AG08395 (cell line): ENCODE results near the gene IRF5.
"Not testable (repeated sequence)": the region's sequence is repeated elsewhere in the genome, so short reads cannot be mapped to it uniquely, and the experiment has no call there.

Experiments
- DNase-seq: peaks from one replicate; pipeline ENCODE4 v3.0.0; 2012; ENCODE audit warnings: mixed read lengths, low spot score

IRF5 gene

DNA sequence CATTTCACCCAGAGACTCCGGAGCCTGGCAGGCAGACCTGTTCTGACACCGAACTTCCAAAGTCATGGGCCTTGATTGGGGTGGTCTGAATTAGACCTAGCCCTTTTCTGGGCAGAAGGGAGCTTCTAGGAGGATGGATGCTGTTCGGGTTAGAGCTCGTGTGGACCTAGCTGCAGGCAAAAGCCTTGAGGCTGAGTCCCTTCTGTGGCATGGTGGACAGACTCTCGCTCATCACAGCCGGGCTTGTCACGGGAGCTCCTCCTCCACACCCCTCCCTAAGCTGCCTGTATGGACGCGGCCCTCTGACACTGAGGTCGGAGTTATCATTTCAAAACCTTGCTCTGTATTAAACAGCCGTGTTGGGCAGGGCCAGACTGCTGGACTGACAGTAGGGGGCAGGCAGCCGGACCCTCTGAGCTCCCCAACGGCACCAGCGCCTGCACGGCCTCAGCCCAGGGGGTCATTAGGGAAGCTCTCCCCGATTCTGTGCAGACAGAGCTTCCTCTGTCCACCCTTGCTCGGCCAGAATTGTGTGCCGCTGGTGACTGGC lies 2.2 kb downstream of the IRF5 start:
- DNase-seq: no peak

DNA sequence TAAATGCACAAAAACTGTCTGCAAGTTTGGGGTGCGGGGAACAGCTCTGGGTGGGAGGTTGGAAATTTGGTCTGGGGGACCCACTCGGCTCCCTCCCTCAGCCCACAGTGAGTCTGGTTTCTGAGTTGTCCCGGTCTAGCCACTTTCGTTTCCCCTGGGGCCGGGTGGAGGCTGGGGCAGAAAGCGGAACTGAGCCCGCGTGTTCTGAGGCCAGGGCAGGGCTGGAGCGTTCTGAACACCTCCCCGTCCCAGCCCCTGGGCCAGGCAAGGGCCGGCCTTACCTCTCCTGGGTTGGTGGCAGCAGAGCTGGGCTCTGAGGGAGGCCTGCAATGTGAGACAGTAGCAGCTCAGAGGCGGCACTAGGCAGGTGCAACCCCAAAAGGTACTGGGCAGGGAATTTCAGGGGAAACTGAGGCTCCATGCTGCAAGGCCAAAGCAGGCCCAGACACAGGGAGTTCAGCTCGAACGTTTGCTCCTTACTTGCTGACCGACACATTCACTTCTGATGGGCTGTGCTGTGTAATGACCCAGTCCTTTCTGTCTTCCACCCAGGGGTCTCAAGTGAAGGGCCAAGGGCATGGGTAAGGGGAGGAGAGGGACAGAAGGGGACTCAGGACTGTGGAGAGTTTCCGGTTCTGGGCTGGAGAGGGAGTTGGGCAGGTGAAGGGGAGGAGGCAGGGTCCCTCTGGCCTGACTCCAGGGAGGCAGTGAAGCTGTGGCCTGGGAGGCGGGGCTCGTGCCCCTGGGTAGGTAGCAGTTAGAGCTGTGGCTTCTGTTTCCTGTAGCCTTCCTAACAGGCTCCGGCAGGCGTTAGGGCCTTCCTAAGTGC lies 3.0 kb downstream of the IRF5 start:
- no peak for DNase-seq

DNA sequence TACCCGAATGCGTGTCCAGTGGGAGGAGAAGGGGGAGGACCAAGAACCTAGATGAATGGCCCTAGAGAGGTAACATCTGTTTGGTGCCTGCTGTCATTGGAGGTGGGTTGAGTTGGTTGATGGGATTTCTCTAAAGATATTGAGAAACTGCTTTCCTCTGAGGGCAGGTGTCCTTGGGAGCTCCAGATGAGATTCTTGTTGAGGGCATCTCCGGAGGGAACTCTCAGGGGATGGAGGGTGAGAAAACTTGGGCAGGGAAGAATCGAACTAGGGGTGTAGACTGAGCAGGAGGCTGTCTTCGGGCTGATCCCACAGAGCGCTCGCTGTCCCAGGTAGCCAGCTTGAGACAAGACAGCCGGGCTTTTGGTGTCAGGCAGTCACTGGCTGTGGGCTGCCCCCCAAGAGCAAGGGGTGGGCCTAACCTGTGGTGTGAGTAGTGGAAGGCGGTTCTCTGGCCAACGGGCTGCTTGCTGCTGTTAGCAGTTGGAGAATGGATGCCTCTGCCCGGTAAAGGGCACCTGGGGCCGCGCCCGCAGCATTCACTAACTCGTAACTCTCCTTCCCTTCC lies 3.7 kb downstream of the IRF5 start:
- no peak for DNase-seq

DNA sequence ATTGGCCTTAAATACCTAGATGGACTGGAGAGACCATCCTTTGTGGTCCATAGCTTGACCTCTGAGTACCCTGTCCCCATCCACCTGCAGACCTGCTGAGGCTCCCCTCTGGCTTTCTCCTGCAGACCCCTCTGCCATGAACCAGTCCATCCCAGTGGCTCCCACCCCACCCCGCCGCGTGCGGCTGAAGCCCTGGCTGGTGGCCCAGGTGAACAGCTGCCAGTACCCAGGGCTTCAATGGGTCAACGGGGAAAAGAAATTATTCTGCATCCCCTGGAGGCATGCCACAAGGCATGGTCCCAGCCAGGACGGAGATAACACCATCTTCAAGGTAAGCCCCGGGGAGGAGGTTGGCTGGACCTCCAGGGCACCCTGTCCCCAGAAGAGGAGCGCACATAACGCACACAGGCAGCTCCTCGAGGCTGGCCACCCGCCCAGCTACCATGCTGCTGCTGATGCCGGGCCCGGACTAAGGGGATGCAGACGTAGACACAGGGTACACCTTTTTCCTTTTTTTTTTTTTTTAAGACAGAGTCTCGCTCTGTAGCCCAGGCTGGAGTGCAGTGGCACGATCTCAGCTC lies 4.3 kb downstream of the IRF5 start:
- DNase-seq: no peak

DNA sequence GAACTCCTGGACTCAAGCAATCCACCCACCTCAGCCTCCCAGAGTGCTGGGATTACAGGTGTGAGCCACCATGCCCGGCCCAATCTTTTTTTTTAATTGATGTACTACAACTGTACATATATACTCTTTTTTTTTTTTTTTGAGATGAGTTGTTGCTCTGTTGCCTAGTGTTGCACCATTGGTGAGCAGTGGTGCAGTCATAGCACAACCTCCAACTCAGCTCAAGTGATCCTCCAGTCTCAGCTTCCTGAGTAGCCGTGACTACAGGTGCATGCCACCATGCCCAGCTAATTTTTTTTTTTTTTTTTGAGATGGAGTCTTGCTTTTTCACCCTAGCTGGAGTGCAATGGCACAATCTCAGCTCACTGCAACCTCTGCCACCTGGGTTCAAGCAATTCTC lies 5.5 kb downstream of the IRF5 start:
- DNase-seq: not testable (repeated sequence)

DNA sequence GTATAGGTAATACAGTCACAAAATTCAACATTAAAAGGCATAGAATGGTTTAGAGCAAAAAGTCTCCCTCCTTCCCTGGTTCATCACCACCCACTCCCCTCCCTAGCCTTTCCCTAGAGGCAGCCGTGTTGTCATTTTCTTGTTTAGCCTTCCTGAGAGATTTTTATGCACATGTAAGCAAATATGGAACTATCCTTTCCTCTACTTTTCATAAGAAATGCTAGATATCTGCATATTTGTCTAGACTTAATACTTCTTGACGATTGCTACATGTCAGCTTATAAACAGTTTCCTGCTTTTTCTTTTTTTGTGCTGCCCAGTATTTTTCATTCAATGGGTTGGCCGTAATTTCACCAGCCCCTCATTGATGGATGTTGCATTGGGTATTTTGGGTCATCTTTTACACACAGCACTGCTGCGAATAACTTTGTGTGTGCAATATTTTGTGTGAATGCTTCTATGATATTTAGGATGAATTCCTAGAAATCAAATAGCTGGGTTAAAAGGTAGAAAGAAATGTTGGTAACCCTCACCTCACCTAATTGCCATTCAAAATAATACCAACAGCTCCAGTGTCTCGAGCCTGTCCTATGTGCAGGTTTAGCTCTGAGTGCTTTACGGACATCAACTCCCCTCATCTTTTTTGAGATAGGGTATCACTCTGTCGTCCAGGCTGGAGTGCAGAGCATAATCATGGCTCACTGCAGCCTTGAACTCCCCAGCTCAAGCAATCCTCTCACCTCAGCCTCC lies 6.9 kb downstream of the IRF5 start:
- DNase-seq: no peak

DNA sequence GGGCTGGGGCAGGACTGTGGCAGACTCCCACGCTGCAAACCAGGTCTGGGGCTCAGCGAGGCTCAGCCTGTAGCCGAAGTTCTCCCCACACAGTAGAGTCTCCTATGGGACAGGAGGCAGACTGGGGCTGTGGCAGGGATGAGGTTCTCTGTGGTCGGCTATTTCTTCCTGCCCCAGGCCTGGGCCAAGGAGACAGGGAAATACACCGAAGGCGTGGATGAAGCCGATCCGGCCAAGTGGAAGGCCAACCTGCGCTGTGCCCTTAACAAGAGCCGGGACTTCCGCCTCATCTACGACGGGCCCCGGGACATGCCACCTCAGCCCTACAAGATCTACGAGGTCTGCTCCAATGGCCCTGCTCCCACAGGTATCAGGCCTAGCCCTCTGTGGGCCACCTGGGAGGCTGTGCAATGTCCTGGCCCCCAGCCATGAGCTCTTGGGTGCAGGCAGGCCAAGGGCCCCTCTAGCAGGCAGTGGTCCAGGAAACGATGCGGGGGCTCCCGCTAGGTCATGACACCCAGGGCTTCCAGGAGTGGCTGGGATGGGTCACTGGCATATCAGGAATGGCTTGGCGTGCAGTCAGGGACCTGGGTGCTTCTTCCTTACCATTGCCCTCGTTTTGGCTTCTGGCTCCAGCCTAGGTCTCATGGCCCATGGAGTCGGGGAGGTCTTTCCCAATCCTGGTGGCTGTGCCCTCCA lies 8.1 kb downstream of the IRF5 start:
- DNase-seq: no peak

DNA sequence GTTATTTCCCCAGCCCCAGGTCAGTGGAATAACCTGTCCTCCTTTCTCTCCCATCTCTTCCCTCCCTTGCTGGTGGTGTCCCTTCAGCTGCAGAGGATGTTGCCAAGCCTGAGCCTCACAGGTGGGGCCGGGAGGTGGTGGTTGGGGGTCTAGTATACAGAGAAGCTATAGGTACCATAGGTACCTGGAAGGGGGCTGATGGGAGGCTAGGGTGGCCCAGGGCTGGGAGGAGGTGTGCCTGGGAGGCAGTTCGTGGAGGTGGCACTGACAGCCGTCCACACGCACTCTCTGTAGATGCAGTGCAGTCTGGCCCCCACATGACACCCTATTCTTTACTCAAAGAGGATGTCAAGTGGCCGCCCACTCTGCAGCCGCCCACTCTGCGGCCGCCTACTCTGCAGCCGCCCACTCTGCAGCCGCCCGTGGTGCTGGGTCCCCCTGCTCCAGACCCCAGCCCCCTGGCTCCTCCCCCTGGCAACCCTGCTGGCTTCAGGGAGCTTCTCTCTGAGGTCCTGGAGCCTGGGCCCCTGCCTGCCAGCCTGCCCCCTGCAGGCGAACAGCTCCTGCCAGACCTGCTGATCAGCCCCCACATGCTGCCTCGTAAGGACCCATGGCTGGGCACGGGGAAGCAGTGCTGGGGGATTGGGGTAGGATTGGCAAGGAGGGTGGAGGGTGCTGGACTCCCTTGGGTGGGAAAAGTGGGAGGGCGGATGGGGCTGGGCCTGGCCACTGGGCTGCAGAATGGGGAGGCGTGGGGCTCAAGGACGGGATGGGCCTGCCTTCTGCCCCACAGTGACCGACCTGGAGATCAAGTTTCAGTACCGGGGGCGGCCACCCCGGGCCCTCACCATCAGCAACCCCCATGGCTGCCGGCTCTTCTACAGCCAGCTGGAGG lies 9.5 kb downstream of the IRF5 start:
- DNase-seq: no peak

DNA sequence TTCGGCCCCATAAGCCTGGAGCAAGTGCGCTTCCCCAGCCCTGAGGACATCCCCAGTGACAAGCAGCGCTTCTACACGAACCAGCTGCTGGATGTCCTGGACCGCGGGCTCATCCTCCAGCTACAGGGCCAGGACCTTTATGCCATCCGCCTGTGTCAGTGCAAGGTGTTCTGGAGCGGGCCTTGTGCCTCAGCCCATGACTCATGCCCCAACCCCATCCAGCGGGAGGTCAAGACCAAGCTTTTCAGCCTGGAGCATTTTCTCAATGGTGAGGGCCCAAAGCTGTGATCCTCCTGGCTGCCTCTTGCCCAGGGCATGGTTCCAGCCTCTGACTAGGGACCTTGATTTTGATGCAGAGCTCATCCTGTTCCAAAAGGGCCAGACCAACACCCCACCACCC lies 10.1 kb downstream of the IRF5 start:
- no peak for DNase-seq

DNA sequence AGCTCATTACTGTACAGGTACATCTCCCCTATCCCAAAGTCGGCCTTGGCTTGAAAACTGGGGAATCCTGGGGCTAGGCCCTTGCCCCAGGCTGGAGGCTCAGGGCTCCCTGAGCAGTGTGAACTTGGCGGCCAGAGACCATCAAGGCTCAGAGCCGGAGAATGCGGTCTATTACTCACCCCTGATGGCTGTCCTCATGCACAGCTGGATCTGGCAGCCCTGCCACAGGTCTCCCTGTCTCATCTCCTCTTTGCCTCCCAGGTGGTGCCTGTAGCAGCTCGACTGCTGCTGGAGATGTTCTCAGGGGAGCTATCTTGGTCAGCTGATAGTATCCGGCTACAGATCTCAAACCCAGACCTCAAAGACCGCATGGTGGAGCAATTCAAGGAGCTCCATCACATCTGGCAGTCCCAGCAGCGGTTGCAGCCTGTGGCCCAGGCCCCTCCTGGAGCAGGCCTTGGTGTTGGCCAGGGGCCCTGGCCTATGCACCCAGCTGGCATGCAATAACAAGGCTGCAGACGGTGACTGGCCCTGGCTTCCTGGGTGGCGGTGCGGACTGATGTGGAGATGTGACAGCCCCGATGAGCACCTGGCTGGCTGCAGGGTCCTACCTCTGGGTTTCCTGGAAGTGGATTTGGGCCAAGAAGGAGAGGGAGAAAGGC lies 10.7 kb downstream of the IRF5 start:
- no peak for DNase-seq

DNA sequence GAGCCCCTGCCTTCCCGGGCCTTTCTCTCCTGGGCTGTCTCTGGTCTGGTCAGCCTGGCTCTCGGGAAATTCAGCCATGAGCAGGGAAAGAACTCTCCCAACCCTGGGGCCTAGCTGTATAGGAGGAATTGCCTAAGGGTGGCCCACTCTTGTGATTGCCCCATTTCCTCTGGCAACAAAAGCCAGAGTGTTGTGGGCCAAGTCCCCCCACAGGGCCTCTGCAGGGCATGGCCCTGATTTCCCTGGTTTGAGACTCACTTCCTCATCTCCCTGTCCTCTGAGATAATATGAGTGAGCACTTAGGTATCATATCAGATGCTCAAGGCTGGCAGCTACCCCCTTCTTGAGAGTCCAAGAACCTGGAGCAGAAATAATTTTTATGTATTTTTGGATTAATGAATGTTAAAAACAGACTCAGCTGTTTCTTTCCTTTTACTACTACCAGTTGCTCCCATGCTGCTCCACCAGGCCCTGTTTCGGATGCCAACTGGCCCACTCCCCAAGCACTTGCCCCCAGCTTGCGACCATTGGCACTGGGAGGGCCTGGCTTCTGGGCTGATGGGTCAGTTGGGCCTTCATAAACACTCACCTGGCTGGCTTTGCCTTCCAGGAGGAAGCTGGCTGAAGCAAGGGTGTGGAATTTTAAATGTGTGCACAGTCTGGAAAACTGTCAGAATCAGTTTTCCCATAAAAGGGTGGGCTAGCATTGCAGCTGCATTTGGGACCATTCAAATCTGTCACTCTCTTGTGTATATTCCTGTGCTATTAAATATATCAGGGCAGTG lies 11.4 kb downstream of the IRF5 start:
- DNase-seq: no peak

DNA sequence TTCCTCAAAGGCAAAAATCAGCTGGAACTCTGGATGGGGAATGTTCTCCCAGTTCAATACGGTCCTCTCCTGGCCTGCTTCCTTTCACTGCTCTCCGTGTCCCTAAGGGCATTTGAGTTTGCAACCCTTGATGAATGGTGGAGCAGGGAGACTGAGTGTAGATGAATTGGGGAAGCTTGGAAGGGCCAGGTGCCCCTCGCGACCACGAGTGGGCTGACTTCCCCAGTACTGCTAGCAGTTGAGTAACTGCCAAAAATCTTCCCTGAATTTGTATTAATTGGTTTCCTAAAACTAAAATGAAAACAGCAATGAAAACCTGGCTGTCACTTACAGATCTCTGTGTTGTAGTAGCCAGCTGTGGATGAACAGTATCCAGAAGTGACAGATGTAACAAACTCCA lies 13.6 kb downstream of the IRF5 start:
- no peak for DNase-seq

DNA sequence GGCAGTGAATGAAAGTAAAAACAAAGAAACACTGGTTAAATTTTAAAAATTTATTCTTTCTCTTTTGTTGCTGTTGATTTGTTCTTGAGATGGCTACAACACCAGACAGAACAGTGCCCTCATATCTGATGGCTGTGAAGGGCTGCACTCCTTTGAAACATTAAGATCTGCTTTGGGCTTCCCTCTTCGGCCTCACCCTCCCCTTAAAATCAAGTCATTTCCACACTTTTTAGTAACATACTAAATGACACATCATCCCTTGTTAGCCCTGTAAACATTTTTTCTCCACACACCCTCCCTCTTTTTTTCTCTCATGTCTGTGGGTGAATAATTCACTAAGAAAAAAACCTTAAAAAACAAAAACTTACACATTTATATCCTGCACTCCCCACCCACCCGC lies 16.4 kb downstream of the IRF5 start:
- DNase-seq: no peak

DNA sequence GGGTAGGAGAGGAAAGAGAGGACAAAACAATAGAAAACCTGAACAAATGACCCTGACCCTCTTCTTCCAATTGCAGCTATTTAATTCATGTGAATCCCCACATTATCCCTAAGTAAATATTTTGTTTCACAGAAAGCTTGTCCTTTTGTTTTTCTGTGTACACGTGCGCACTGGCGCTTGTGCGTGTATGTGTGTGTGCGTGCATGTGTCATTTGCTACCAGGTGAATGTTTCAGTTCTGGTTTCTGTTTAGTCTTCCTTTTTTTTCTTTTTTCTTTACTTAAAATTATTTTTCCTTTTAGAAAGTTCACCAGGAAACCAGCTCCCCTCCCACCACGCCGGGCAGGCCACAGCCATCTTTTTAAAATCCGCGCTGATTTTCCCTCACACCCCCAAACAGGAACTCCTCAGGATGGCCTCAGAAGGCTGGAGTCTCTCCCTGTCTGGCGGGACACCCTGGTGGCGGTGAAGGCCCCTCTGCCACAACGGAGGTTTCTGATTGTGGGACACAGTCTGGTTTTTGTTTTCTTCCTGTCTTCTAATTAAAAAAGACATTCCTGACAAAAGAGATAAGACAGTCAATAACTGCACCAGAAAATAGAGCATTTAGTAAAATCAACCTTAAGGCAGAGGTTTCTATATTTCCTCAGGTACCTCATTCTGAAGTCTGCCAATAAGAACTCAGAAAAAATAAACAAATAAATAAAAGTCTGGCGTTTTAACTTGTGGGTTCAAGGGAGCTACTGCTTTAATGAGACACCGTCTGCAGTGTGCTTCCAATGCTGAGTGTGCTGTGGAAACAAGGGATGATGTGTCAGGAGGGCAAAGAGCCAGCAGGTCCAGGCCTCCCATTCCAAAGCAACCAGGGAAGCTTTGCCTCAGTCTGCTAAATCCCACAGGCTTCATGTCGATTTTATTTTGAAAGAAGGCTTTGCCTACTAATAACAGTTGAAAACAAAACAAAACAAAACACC lies 17.4 kb downstream of the IRF5 start:
- DNase-seq: peak; percentile 88

DNA sequence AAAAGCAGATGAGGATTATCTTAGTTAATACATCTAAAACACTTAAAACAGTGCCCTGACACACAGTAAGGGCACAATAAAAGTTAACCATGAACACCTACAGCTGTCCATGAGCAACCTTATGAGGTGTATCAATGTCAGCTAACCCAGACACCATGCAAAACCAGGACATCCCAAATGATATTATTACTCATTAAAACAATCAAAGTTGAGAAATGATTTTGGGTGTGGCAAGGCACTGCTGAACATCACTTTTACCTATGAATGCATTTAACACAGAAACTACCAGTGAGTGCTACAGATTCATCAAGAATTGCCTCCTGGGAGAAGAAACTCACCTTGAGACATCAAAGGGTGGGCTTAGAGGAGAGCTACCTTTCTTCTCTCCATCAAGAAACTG lies 18.3 kb downstream of the IRF5 start:
- no peak for DNase-seq

DNA sequence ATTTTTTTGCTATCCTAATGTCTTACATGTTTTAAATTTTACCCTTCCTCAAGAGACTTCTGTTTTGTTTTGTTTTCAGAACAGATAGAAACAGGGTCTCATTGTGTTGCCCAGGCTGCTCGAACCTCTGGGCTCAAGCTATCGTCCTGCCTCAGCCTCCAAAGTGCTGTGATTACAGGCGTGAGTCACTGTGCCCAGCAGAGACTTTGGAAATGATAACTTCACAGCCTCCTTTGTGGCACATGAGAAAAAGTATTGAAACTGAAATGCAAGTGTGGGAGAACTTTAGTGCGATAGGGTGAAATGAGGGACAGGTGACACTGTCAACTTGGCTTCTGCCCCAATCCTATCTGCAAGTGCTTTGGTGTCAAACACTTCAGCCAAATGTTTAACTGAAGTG lies 21.6 kb downstream of the IRF5 start:
- DNase-seq: no peak

DNA sequence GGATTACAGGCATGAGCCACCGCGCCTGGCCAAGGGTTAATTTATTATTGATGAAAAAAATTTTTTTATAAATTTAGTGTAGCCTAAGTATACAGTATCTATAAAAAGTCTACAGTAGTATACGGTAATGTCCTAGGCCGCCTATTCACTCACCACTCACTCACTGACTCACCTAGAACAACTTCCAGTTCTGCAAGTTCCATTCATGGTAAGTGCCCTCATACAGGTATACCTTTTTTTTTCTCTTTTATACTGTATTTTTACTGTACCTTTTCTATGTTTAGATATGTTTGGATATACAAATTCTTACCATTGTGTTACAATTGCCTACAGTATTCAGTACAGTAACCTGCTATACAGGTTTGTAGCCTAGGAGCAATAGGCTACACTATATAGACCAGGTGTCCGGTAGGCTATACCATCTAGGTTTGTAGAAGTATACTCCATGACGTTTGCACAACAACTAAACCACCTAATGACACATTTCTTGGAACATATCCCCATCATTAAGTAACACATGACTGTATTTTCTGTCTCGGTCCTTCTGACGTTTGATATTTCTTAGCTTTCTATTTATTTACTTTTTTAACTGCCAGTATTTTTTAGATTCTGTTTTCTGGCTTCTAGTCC lies 23.4 kb downstream of the IRF5 start:
- no peak for DNase-seq

DNA sequence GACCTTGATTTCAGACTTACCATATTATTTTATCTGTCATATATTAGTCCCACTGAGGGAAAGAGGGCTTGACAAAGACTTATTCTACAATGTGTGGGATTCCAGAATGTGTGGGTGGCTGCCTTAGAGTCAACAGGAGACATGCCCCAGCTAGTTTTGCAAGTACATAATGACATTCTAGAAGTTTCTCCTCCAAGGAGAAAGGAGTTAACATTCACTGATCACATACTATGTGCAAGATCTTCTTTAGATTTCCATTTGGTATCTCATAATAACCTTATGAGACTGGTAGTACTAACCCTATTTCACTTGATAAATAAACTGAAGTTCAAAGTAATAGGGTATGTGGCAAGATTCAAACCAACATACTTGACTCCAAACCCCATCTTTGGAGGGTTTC lies 25.2 kb downstream of the IRF5 start:
- DNase-seq: no peak
